Skin of body (tissue), 2 donors: ENCODE measurements around the gene ABCB9. TPM values are rescaled to one million over a fixed set of nuclear protein-coding genes. Genes with fewer than 3 reads are reported as not detected.
"Not testable (repeated sequence)": the region's sequence is repeated elsewhere in the genome, so short reads cannot be mapped to it uniquely, and the experiment has no call there.

Experiments used
- DNase-seq: peaks from one replicate; lab custom pipeline; 2025; lab: John Stamatoyannopoulos, UW
- total RNA-seq: library from RNA; depleted of rRNA; stranded (reverse); fragments of >200 nt; gene quantifications from one replicate; pipeline ENCODE4 v1.2.3, GENCODE V29; 2014

The ABCB9 gene
- total RNA-seq: 4.6 TPM

DNA sequence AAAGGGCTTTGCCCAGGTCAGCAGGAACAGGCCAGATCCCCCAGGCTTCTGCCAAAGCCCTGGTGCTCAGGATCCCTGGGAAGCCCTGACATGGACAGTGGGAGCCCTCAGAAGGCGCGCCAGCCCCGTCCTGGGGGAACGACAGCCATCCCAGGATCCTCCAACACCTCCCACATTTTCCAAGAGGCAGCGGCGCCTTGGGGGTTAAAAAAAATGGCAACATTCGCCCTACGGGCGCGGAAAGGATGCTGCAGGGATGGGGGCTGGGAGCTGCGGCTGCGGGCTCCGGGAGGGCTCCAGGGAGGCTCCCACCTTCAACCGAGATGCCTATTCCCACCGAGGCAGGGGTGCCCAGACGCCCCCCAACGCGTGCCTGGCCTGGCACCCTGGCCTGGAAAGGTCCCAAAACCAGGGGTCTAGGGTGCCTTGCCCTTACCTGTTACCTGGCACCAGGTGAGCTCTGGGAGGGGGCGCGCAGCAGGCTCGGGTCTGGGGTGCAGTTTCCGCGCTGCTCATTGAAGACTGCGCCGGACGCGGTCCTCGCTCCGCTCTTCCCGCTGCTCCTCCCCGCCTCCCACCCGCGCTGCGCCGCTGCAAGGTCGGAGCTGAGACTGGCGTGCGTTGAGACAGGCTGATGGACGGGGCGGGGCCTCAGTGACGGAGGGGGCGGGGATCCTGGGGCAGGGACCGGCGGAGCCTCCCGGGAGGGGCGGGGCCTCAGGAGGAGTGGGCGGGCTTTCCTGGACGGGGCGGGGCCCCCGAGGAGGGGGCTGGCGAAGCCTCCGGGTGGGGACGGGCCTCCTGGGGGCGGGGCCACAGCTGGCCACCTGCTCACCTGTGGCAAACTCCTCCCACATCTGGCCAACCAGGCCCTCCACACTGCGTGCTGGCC is at the start of gene ABCB9:
Gene ABCB9 (minus strand): TSS at position 613 of the 892 bp plus-strand sequence. CDS start 6,228 bp downstream, outside the sequence.
- DNase-seq: peak; percentile 65

DNA sequence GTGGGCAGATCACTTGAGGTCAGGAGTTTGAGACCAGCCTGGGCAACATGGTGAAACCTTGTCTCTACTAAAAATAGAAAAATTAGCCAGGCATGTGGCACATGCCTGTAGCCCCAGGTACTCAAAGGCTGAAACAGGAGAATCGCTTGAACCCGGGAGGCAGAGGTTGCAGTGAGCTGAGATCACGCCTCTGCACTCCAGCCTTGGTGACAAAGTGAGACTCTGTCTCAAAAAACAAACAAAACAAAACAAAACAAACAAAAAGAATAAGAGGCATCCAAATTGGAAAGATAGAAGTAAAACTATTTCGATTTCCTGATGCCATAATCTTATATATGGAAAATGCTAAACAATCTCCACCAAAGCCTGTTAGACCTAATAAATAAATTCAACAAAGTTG is 48.2 kb upstream of the ABCB9 start:
- not testable (repeated sequence) for DNase-seq

- DNase-seq: no peak
These were observed 47.2 kb upstream of the ABCB9 start for GRCh38 chr12:123013185-123014095.

DNA sequence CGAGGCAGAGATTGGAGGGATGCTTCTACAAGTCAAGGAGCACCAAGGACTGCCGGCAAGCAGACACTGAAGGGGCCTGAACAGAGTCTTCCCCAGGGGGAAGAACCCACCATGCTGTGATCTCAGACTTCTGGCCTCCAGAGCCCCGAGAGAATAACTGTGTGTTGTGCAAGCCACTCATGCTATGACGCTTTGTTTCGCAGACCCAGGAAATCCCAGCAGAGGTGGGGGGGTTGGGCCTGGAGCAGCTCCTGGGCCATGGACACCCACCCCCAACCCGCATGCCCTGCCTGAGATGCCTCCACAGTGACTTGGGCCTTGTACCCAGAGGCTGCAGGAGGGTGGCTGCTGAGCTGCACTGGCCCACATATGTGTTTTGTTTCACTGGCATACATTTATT is 45.4 kb upstream of the ABCB9 start:
- DNase-seq: no peak

DNA sequence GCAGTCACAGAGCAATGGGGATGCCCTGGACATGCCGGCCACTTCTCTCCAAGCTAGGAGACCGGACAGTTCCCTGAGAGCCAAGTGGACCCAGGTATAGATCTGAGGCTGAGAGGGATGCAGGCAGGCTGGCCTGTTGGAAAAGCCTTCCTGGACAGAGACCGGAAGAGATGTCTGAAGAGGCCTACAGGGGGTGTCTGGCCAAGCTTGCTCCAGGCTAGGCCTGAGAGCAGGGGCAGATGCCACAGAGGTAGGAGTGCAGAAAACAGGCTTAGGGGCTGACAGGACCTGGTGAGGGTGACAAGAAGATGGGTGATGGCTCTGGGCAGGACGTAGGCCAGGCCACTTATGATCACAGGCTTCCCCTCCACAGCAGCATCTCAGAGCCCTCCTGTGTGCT is 44.4 kb upstream of the ABCB9 start:
- DNase-seq: no peak

- no peak for DNase-seq
These were observed 43.8 kb upstream of the ABCB9 start for GRCh38 chr12:123010110-123010509.

DNA sequence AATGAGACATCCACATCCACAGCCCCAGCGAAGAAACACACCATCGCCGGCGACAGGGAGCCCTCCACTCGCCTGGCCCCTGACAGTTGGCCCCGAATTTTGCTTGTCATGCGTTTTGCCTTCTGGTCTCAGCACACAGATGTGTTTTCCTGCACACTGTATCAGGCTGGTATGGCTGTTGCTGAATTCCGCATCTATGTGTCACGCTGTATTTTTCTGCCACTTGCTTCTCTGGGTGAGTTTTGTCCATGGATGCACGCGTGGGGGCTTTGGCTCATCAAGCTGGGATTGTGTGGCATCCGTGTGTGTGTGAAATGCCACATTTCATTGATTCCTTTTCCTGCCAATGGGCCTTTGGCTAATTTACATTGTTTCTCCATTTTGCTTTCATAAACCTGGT is 40.7 kb upstream of the ABCB9 start:
- no peak for DNase-seq

DNA sequence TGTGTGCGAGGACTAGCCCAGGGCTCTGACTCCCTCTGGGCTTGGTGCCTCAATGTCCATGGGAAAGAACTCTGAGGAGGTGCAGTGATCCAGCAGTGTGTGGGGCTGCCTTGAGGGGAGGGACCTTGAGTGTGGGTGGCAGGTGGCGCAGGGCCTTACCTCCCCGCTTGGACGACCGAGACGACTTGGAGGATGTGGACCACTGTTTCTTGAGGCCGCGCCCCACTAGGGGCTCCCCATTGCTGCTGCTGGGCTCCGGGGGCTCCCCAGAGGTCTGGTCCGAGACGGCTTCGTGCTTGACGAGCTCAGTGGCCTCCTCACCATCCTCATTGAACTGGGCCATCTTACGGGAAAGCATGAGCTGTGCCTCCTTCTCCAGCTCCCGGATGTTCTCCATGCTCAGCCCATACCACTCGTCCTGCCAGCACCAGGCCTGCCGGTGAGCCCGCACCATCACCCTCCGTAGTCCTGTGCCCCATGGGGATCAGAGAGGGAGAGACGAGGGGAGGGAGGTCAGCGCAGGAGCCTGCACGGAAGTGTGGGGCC is 38.9 kb upstream of the ABCB9 start:
- no peak for DNase-seq

DNA sequence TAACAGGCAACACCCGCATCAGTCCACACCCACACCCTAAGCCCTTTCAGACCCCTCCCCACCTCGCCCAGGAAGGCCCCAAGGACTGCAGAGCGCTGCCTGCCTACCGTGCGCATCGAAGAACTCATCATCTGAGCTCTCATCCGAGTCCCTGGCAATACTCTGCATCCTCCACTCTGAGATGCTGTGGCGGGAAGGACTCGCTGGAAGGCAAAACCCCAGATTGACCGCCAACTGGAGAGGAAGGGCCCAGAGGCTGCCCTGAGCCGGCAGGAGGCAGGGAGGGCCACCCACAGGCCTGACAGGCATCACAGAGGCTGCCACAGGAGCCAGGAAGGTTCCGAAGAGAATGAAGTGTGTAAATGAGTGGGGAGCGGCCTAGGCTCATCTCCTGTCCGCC is 38.0 kb upstream of the ABCB9 start:
- DNase-seq: no peak

DNA sequence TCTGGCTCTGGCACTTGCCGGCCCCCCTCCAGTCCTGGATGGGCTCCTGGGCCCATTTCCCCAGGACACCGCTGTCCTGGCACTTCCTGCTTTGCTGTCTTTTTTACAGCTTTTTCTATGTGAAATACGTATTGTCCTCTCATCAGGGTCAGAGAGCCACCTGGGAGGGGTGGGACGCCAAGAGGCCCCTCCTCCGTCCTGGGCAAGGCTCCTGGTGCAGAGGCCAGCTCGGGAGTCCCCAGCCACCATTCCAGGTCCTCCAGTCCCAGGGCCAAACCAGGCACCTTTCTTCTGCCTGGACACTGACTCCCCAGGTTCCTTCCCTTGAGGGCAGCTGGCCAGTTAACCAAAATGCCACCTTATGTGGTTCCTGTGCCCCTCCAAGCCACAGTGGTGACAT is 37.0 kb upstream of the ABCB9 start:
- DNase-seq: no peak

DNA sequence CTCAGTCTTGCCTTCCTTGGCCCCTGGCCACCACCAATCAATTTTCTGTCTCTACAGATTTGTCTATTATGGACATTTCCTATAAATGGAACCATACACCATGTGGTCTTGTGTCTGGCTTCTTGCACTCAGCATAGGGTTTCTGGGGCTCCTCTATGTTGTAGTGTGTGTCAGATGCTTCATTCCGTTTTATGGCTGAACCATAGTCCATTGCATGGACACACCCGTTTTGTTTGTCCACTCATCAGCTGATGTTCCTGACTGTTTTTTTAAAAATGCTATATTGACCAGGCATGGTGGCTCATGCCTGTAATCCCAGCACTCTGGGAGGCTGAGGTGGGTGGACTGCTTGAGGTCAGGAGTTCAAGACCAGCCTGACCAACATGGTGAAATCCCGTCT is 35.2 kb upstream of the ABCB9 start:
- no peak for DNase-seq

- DNase-seq: no peak
These were observed 34.3 kb upstream of the ABCB9 start for GRCh38 chr12:123000578-123000977.

DNA sequence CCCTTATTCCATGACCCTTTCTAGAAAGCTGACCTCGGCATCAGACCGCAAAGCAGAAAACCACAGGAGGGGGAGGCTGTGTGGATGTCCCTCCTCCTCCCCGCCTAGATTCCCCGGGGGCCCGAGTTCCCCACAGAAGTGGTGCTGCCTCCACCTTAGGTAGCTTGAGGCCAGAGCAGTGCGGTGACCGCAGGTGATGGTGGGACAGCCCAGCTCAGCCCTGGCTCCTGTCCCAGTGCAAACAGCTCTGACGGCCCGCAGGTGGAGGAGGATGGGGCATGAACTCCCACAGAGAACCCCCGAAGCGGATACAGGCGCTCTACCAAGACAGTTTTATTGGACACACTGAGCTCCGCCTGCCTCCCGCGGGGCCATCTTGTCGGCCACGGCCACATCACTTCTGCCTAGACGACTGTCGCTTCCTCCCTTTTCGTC is 33.7 kb upstream of the ABCB9 start:
- DNase-seq: no peak

GRCh38 chr12:122999196-122999946 is 33.1 kb upstream of the ABCB9 start:
- DNase-seq: no peak

DNA sequence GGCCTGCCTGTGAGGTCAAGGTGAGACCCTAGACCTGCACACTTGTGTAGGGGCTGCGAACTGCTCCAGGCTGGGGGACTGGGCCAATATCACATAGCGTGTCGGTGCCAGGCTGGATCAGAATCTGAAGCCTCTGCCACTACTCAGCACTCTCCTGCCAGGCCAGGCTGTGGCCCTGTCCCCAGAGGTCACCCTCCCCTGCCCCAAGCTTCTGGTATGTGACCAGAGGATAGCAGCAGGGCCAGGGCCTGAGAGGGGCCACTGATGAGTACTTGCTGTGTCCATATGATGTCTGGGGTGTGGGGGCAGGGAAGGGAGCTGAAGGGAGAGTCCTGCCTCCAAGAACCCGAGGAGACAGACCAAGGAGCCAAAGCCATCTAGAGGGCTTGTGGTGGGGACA is 32.1 kb upstream of the ABCB9 start:
- no peak for DNase-seq

DNA sequence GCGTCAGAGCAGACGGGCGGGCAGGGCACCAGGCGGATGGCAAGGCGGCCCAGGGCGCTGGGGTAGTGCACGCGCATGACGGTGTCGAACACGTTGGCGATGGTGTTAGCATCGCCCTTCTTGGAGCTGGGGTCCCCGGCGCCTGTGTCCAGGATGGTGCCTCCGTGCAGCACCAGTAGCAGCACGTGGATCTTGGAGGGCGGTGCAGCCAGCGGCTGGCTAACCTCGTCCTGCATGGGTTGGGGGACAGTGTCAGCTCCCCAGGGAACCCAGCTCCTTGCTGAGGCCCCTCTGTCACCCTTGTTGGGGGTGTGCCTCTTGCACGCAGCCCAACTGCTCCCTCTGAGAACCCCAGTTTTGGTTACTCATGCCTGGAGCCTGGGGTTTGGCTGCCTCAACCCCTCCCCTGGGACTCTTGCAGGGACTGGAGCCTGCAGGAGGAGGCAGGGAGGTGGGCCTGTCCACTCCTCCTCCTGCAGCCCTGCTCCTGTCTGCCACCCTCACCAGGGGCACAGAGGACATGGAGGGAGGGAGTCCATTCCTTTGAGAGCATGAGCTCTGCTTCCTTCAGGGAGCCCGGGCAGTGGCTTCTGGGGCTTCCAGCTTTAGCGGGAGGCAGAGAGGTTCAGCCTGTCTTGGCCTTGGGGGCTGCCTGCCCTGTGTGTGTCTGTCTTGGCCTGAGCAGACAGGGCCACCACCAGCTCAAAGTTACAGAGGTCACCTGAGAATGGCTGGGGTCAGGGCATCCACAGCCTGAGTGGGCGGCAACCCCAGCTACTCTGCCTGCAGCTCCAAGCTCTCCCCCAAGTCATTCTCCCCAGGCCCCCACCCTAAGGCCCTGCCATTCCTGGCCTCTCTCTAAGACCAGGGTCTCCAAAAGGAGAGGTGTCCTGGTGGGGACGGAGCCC is 31.3 kb upstream of the ABCB9 start:
- no peak for DNase-seq

GRCh38 chr12:122996621-122997342 is 30.5 kb upstream of the ABCB9 start:
- no peak for DNase-seq

DNA sequence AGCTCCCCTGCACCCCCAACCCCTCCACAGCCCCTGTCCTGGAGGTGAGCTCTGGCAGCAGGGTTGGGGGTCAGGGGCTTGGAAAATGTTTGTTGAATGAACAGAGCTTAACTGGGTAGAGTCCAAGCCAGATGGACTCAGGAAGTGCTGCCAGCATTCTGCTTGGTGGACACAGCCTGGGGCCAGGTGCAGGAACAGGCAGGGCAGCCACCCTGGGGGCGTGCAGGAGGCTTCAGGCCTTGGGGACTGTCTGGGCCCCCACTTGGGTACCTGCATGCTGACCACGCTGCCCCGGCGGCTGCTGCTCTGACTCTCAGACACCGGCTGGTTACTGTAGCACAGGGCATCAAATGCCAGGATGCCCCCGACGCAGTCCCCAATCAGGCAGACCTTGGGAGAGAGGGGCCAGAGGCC is 29.9 kb upstream of the ABCB9 start:
- no peak for DNase-seq

DNA sequence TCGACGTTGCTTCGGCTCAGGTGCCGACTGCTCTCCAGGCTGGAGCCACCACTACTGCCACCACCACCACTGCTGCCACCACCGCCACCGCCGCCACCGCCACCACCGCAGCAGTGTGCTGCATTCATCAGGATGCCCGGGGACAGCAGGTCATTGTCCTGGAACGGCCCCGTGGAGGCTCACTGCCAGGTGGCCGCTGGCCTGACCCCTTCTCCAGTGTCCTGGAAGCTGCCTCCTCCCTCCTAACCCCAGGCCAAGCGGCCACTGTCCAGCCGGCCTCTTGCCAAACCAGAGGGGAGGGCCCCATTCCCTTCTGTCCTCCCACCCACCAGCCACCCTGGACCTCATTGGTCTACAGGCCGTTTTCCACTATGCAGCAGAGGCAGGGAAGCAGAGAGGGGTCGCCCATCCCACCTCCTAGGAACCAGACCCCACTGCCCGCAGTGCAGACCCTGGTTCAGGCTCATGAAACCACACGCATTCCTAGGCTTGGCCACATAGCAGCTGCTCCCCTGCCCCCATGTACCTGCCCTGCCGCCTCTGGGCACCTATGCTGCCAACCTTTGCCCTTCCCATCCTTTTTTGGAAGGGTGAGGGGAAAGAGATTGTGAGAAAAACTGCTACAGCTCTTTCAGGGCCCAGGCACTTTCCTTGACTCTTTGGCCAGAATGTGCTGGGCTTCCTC is 29.4 kb upstream of the ABCB9 start:
- DNase-seq: no peak
